ENCODE results near the gene NCOR2. TPM values are rescaled to one million over a fixed set of nuclear protein-coding genes. Genes with fewer than 3 reads are reported as not detected.

The NCOR2 gene
- total and polyA plus RNA-seq, 8 donors, result 49.6 to 148 (median 98.6) TPM

GRCh38 chr12:124544311-124544970 lies 23.0 kb downstream of the NCOR2 start:
- Histone ChIP-seq H3K27me3 (no peaks in the 10 kb centered on the region), H3K36me3 (no peaks in the 10 kb centered on the region), H3K4me3 (no peak overlapping the region), H3K27ac (peak overlapping the region in 2 of 4 donors; percentile 23 to 56), H3K9me3 (no peaks in the 10 kb centered on the region), H3K4me1 (peaks cover 0 to 8% (median 0%) of the 10 kb centered on the region in 3 donors)
- FAIRE-seq (no peak), ATAC-seq (no peak), DNase-seq (peak in 1 of 6 donors; percentile 56)
- intact Hi-C loops (cut with DNase I), result no loop called here
- 75 to 82% methylated on average over 16 of the region's 16 CpGs for WGBS, 2 donors
- TF ChIP-seq CTCF (IDR thresholded peaks at IDR 0.05), result no peak

GRCh38 chr12:124543590-124544310 lies 23.7 kb downstream of the NCOR2 start:
- Histone ChIP-seq H3K27ac (peak overlapping the region in 3 of 4 donors; percentile 23 to 56 (median 23)), H3K4me1 (peaks cover 0 to 6% (median 3%) of the 10 kb centered on the region in 3 donors), H3K27me3 (no peaks in the 10 kb centered on the region), H3K4me3 (no peak overlapping the region), H3K36me3 (no peaks in the 10 kb centered on the region), H3K9me3 (no peaks in the 10 kb centered on the region)
- intact Hi-C loops (cut with DNase I), result no loop called here
- DNase-seq (peak in 1 of 6 donors; percentile 65), ATAC-seq (peak; percentile 18 to 51 (median 46)), FAIRE-seq (no peak)
- WGBS, 2 donors, result 55 to 60% methylated on average over 26 to 37 of the region's 37 CpGs
- no peak for TF ChIP-seq CTCF (IDR thresholded peaks at IDR 0.05)

GRCh38 chr12:124543052-124543589 lies 24.3 kb downstream of the NCOR2 start:
- TF ChIP-seq CTCF (IDR thresholded peaks at IDR 0.05), result no peak
- intact Hi-C loops (cut with DNase I), result no loop called here
- FAIRE-seq (no peak), DNase-seq (no peak), ATAC-seq (peak; percentile 55 to 73 (median 64))
- Histone ChIP-seq H3K27ac (peak overlapping the region in 3 of 4 donors; percentile 23 to 56 (median 23)), H3K27me3 (no peaks in the 10 kb centered on the region), H3K4me1 (peaks cover 4 to 12% (median 9%) of the 10 kb centered on the region in 3 donors), H3K4me3 (no peak overlapping the region), H3K36me3 (no peaks in the 10 kb centered on the region), H3K9me3 (no peaks in the 10 kb centered on the region)
- WGBS, 2 donors, result 53 to 58% methylated on average over 20 of the region's 20 CpGs

- Histone ChIP-seq H3K4me1 (peaks cover 10 to 19% (median 13%) of the 10 kb centered on the region in 3 donors), H3K9me3 (no peaks in the 10 kb centered on the region), H3K27me3 (no peaks in the 10 kb centered on the region), H3K36me3 (no peaks in the 10 kb centered on the region), H3K27ac (no peak overlapping the region), H3K4me3 (no peak overlapping the region)
- 83 to 87% methylated on average over 24 to 28 of the region's 28 CpGs for WGBS, 2 donors
- ATAC-seq (no peak), DNase-seq (no peak), FAIRE-seq (no peak)
- intact Hi-C loops (cut with DNase I), result no loop called here
- TF ChIP-seq CTCF (IDR thresholded peaks at IDR 0.05), result no peak
These were observed 25.1 kb downstream of the NCOR2 start for GRCh38 chr12:124542021-124542949.

Measured in pancreas (tissue), 10 donors.